OCI-M2 (cell line): ENCODE measurements around the gene MSH3.
"Not testable (repeated sequence)": the region's sequence is repeated elsewhere in the genome, so short reads cannot be mapped to it uniquely, and the experiment has no call there.

Experiments used
- DNase-seq: peaks from one replicate; lab custom pipeline; 2025; ENCODE audit not compliant: unreplicated experiment; lab: John Stamatoyannopoulos, UW

Gene MSH3

GRCh38 chr5:80655231-80655774 is 851 bp downstream of the MSH3 start:
- no peak for DNase-seq

- no peak for DNase-seq
Observed at GRCh38 chr5:80656425-80656824, 2.0 kb downstream of the MSH3 start.

- no peak for DNase-seq
Observed at GRCh38 chr5:80659106-80659505, 4.7 kb downstream of the MSH3 start.

GRCh38 chr5:80660661-80661060 is 6.2 kb downstream of the MSH3 start:
- not testable (repeated sequence) for DNase-seq

- DNase-seq = no peak
Observed at GRCh38 chr5:80662108-80662507, 7.7 kb downstream of the MSH3 start.

- no peak for DNase-seq
Observed at GRCh38 chr5:80665057-80665456, 10.6 kb downstream of the MSH3 start.

- no peak for DNase-seq
Observed at GRCh38 chr5:80667384-80667783, 12.9 kb downstream of the MSH3 start.

GRCh38 chr5:80668016-80668969 is 13.8 kb downstream of the MSH3 start:
- no peak for DNase-seq

GRCh38 chr5:80672140-80672736 is 17.8 kb downstream of the MSH3 start:
- DNase-seq = no peak

GRCh38 chr5:80676706-80677105 is 22.3 kb downstream of the MSH3 start:
- no peak for DNase-seq

- no peak for DNase-seq
Observed at GRCh38 chr5:80686757-80687156, 32.3 kb downstream of the MSH3 start.

- no peak for DNase-seq
Observed at GRCh38 chr5:80688648-80689420, 34.4 kb downstream of the MSH3 start.

- DNase-seq = no peak
Observed at GRCh38 chr5:80689627-80690026, 35.2 kb downstream of the MSH3 start.

GRCh38 chr5:80695666-80696065 is 41.2 kb downstream of the MSH3 start:
- no peak for DNase-seq

GRCh38 chr5:80696450-80696849 is 42.0 kb downstream of the MSH3 start:
- DNase-seq = no peak

GRCh38 chr5:80697100-80697499 is 42.6 kb downstream of the MSH3 start:
- no peak for DNase-seq

- DNase-seq = no peak
Observed at GRCh38 chr5:80698369-80698768, 43.9 kb downstream of the MSH3 start.

GRCh38 chr5:80701597-80701996 is 47.1 kb downstream of the MSH3 start:
- DNase-seq = no peak

- no peak for DNase-seq
Observed at GRCh38 chr5:80703291-80703690, 48.8 kb downstream of the MSH3 start.

GRCh38 chr5:80703747-80704146 is 49.3 kb downstream of the MSH3 start:
- no peak for DNase-seq

GRCh38 chr5:80704221-80704620 is 49.8 kb downstream of the MSH3 start:
- no peak for DNase-seq
